PC-9 (cell line): ENCODE data around the gene SLC30A9.

Source experiments
- CTCF ChIP-seq: fragments of 200-600 bp; sonication (generic); conservative IDR thresholded peaks from 2 replicates; pipeline ENCODE4 v1.6.1; 2017; ENCODE audit warnings: mixed run types, antibody characterized with exemption, mild to moderate bottlenecking, moderate library complexity
- EZH2 ChIP-seq: fragments of 200-600 bp; sonication (generic); IDR thresholded peaks from 2 replicates; pipeline ENCODE4 v1.8.0; 2017; ENCODE audit warnings: antibody characterized with exemption, low read depth

GRCh38 chr4:42122237-42122636 is 131.9 kb downstream of the SLC30A9 start:
- no peak for TF ChIP-seq CTCF
- TF ChIP-seq EZH2 = no peak
